GM18520 (cell line): ENCODE results near the gene PUM2.
"Not testable (repeated sequence)": the region's sequence is repeated elsewhere in the genome, so short reads cannot be mapped to it uniquely, and the experiment has no call there.

Source experiments
- ATAC-seq: cut with Tn5 transposase; IDR thresholded peaks from one replicate; pipeline ENCODE4 v1.9.1; 2021; ENCODE audit not compliant: unreplicated experiment

Gene PUM2

DNA sequence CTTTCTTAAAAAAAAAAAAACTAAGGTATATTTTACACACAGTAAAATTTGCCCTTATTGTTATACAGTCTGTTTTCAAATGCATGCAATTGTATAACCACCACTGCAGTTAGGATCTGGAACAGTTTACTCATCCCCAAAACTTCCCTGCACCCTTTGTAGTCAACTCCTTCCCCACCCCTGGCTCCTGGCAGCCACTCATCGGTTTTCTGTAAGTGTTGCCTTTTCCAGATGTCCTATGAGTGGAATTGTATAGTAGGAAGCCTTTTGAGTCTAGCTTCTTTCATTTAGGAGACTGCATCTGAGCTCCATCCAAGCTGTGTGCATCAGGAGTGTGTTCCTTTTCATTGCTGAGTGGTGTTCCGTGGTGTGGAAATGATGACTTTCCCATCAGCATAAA is 116.0 kb downstream of the PUM2 start:
- ATAC-seq: not testable (repeated sequence)

DNA sequence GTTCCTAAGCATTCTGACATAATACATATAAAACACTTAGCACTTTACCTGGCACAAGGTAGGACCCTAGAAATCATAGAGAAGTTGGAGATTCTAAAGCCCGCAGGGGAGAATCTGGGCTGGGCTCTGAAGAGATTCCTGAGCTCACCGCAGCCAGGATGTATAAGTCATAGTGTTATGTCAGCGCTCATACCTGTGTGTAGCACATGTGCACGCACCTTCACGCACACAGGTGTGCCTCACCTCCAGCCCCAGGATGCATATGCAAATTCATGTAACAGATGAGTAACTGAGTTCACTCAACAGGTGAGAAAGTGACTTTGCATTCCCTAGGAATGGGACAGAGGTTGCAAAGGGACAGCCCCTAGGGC is 117.8 kb downstream of the PUM2 start:
- no peak for ATAC-seq

DNA sequence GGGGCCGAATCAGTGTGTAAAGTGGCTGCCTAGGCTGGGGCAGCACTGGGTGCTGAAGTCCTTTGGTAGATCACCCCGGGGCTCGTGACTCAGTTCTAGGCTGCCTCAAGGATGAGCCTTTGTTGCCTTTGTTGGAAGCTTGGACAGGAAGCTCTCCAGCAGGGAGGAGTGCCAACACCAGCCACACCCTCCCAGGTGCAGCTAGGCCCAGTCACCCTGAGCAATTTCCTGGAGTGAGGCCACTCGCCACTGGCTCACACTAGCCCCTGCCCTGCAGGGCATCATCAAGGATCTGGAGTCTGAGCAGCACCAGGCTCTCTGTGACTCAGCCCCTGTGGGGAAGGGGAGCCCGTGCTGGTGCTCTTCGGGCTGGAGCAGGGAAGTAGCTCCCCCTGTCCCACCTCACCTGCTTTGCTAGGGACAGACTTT is 119.0 kb downstream of the PUM2 start:
- ATAC-seq: no peak

DNA sequence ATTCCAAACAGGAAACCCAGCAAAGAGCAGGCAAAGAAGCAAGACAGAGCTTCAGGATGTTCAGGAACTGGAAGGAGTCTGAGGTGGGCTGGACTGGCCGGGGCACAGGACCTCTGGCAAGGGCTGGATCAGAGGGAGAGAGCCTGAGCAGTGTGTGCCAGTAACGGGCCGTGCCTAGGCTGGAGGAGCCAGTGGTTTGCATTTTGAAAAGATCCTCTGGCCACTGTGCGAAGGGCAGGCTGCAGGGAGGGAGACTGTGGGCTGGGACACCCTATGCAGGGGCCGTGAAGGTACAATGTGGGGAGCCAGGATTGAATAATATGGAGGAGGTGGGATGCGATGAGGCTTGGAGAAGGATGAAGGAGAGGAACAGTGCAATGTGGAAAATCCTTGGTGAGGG is 119.5 kb downstream of the PUM2 start:
- no peak for ATAC-seq

DNA sequence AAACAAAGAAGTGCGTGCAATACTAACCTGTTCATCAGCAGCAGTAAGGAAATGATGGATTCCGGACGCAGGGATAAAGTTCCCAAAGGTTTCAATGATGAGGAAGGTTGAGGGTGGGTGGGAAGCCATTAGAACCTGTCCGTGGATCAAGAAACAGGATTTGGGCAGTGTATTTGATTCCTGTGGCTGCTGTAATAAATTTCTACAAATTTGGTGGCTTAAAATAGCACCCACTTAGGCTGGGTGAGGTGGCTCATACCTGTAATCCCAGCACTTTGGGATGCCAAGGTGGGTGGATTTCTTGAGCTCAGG is 120.6 kb downstream of the PUM2 start:
- no peak for ATAC-seq

DNA sequence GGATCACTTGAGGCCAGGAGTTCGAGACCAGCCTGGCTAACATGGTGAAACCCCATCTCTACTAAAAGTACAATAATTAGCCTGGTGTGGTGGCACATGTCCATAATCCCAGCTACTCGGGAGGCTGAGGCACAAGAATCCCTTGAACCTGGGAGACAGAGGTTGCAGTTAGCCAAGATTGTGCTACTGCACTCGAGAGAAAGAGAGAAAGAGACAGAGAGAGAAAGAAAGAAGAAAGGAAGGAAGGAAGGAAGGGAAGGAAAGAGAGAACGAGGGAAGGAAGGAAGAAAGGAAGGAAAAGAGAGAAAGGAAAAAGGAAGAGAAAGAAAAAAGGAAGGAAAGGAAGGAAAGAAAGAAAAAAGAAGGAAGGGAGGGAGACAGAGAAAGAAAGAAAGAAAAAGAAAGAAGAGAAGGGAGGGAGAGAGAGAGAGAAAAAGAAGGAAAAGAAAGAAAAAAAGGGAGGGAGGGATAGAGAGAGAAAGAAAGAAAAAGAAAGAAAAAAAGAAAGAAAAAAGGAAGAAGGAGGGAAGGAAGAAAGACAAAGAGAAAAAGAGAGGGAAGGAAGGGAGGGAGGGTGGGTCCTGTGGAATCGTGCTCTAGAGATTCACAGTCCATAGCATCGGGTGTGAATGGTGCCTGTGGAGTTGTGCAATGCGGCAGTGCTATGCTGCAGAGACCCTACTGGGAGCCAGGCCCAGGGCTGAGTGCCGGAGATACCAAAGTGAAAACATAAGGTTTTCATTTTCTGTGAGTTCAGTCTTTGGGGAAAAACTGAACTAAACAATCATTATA is 121.1 kb downstream of the PUM2 start:
- no peak for ATAC-seq

DNA sequence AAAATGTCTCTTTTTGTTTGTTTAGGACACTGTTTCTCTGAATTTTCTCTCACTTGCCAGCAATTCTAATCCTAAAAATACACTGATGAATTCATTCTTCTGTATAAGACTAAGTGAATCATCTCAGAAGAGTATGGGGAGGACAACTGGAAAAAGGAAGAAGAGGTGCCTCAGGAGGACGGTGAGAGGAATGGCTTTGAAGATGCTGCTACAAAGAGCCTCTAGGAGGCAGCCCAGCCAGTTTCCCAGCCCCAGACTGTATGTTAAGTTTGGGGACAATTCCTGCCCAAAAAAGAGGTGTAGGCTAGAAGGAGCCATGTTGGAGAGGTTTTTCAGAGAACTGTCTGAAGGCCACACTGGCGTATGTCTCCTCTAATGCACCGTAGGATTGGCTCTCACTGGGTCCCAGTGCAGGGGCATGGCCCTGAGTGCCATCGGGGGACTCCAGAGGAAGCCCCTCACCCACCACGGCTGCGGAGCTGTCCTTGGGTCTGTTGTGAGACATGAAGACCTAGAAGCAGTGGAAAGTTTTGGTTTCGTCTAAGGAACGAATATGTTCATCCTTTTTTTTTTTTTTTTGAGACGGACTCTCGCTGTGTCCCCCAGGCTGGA is 122.6 kb downstream of the PUM2 start:
- no peak for ATAC-seq

DNA sequence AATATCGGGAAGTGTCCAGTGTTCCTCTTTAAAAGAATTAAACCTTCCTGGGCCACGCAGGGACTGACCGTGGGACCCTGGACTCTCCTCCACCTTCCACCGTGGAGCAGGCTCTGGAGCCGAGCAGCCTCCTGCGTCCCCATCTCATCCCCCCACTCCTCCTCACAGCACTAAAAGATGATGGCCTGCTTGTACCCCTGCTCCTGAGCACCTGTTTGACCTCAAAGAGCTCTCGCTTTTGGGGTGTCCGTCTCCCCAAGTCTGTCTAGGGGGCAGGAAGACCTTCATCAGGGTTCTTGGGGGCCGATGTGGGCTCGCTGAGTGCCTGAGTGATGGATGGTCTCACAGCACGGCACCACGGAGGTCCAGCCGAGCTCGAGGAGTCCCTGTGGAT is 124.5 kb downstream of the PUM2 start:
- ATAC-seq: no peak

DNA sequence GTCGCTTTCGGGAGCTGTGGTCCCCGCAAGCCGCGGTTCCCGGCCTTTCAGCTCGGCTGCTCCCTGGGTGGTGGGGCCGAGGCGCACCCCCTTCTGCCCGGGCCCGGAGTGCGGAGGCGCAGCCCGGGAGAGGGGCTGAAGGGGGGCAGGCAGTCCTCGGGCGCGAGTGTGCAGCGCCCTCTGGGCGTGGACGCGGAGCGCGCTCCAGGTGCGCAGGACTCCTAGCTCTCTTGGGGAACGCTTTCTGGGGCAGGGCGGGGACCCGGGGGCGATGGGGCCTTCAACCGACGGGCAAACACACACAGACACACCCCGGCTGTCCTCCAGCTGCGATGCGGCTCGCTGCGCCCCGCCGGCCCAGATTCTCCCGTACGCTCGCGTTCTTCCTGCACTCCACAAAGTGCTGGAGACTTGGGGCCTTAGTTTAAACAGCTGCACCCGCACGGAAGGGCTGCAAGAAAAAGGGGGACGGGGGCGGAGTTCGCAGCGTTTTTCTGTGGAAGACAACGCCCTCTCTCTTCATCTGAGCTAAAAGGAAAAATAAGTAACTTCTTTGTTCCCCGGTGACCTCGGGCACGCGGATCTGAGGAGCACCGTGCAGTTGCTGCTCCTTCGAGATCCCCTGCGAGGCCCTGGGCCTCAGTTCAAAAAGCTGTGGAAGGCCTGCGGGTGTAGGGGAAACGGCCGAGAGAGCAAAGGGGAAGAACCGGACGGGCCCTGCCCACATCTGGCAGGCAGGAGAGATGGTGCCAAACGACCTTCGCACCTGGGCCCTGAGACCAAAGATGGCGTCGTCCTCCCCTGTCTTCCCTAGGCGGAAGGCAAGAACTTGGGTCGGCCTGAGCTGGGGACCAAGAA is 125.1 kb downstream of the PUM2 start:
- no peak for ATAC-seq

DNA sequence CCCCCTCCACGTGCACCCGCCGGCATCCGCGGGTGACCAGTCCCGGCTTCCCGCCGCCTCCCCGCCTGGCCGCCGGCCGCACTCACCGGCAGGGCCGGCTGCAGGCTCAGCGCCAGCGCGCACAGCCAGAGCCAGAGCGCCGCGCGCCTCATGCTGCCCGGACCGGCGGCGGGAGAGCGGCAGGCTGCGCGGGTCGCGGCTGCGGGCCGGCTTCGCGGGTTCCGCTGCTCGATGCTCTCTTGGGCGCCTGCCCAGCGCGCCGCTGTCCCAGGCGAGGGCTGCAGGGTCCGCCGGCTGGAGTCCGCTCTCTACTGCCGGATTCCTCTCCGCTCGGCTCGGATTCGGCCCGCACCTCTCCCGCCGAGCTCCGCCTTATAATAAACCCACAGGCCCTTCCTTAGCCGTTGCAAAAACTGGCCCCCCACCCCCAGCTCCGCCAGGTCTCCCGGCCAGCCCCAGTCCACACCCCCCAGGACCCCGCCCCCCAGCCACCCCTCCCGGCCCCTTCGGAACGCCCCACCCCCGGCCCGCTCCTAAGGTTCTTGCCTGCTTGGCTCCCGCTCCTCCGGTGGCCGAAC is 125.8 kb downstream of the PUM2 start, which contains the start of gene SDC1:
Gene SDC1, minus strand, starts transcription at position 415 of the 578 bp plus-strand sequence. Its CDS starts 263 bp downstream, at position 152.
- no peak for ATAC-seq

DNA sequence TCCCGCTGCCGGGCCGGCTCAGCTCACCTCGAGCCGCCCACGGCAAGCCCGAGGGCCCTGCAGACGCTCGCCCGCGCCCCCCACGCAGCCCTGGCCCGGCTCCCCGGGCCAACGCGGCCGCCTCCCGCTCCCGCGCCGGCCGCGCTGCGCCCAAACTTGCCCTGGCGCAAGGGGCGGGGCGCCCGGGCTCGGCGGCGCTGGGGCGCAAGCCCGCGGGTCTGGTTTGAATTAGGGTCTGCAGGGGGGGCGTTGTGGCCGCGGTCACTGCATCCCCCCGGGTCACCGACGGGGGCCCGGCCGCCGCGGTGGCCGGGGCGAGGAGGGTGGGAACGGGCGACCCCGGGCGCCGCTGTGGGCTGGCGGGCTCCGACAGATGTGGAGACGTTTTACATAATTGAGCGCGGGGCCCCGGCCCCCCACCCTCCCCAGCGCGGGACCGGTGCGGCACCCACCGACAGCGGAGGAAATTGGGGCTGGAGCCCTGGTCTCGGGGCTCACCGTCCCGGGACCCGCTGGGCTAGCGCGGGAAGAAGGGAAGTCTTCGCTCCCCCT is 126.4 kb downstream of the PUM2 start:
- no peak for ATAC-seq

DNA sequence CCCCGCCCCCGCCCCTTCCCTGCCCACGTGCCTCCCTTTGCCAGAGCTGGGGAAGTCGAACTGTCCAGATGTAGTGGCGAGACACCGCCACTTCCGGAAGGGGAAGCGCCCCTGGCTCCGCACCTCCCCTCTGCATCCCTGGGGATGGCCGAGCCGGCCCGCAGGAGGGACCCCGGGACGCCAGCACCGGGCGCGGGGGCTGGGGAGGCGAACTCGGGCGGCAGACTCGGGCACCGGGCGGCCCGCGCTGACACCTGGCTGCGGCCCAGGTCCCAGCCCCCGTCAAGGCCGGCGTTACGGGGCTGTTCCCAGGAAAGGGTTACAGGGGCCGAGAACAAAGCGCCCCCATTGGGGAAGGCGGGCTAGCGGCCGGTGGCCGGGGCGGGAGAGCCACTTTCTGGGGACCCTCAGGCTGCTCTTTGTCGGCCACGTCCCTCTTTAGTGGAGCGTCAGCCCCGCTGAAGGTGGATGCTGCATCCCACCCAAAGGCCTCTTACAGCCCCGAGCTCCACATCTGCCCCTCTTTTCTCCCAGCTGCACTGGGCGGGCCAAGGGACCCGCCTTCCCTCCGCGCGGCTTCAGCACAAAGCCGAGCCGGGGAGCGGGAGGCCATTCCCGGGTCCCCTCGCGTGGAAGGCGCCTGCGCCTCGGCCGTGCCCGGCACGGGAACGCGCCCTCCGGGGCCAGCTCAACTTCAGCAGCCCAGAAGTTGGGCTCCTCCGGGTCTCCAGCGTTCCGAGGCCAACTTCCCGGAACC is 127.1 kb downstream of the PUM2 start:
- no peak for ATAC-seq

DNA sequence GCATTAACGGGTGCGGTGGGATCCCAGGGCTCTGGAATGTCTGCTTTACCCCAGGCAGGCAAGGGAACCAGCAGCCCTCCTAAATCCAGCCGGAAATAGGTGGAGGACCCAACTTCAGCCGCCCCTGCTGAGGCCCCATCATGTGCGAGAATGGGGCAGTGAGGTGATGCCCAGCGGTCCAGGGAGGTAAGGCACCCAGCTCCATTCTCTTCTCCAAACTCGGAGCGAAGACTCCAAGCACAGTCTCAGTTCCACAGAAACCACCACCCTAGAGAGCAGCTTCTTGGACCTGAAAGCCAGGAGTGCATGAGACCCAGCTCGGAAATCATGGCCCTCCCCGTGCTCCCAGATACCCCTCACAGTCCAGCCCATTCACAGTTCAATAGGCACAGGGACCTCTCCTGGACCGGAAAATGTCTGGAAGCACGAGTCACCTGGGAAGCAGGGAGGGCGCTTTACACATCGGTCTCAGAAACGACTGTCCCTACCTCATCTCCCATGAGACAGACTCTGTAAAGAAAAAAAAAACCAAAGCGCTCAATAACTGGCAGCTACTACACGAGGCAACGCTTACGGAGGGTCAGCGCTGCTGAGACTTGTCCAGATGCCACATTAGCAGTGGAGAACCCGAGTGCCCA is 127.8 kb downstream of the PUM2 start:
- no peak for ATAC-seq

DNA sequence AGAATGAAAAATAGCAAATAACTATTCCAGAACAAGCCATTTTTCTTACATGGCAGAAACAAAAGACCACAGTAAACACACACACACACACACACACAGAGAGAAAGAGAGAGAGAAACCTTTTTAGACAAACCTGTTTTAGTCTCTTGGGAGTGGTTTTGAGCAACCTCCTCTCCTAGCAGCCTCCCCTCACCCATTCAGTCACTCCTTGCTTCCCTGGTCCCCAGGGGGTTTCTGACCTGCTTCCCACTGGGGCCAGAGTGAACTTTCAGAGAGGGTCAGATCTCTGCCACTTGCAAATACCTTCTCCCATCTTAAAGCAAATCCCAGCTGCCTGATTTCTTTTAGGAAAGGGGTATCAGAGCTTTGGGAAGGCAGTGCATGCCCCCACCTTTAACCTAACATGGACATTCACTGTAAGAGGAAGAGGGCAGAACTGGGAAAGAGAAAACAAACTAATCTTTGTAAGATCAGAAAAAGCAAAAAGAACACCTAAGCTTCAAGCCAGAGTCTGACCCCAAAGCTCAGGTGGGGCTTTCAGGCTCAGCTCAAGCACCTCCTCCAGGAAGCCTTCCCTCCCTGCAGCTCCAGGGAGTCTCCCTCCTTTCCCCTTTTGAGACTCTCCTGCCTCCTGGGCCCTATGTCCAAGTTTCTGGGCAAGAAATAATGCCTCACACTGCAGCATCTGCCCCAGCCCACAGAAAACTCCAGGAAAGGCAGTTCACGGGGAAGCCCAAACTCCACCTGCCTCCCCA is 128.5 kb downstream of the PUM2 start:
- no peak for ATAC-seq

DNA sequence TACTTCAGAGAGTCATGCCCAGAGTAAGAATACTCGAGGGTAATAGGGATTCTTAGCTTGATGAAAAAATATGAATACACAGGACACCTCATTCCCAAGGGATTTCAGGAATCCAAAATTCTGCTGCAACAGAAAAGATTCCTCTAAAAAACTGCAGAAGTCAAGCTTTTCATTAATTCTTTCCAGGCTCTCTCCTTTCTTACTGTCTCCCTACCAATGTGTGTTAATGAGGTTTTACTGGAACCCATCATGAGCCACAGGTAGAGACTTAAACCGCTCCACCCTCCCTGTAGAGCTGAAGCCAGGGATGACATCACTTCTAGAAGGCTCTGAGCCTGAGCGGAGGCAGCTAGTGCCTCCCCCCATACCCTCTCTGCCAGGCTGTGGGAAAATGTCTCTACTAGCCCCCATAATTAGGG is 129.1 kb downstream of the PUM2 start:
- no peak for ATAC-seq

DNA sequence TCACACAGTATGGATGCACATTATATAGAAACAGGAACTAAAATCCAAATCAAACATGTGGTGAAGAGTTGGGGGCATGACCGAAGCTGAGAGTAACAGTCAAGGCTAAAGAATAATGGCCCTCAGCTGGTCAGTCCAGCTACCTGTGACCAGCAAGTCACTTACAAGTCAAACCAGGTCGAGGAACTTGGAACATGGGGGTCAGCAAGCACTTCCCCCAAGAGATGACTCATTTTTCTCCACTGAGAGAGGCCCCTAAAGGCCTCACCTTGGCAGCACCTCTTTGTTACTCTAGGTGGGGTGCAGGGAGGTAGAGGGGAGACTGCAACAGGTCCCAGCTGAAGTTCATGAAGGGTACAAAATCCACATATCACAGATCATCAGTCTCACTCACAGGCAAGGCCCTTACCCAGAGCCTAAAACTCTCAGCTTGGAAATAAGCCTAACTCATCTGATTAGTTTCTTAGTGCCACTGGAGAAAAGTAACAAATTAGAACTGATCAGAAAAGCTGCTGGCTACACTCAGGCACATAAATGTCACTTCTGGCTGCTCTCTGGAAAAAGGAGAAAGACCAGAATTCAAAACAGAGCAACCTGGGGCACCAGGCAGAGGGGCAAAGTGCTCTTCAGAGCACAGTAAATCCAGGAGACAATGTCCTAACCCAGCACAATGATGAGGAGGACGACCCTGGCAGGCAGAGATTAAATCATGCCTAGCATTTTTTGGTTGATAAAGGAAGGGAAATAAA is 129.7 kb downstream of the PUM2 start:
- ATAC-seq: no peak

DNA sequence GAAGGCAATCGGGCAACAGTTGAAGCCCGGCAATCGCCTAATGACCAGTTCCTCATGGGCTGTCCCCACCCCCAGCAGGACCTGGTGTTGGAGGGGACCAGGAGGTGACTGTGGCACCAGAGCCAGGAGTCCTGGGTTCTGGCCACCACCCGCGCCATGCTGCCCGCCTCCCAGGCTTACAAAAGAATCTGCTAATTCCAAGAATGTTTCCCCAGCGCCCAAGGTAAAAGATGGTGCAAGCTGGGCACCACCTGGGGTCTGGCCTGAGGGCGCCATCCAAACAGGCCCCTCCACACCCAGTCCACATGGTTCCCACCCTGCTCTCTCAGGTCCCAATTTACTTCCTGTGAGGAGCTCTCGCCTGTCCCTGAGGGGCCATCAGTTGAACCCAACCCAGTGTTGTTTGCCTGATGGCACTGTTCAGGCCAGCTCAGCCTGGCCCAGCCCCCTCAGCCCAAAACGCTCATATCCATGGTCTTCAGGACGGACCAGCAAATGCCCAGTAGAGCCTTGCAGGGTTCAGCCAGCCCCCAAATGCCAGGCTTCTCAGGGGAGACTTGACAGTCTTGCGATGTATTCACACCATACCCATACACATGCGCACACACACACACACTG is 130.8 kb downstream of the PUM2 start:
- no peak for ATAC-seq
